Activated effector memory CD4-positive, alpha-beta T cell treated with anti-CD3 and anti-CD28 coated beads, Interleukin-2, amount 50 U/mL, for 16 hours (primary cell): Measurements from ENCODE around the gene RNF5.

Experiments
- DNase-seq: peaks from one replicate; pipeline ENCODE4 v3.0.0-alpha.2; 2020

The RNF5 gene

DNA sequence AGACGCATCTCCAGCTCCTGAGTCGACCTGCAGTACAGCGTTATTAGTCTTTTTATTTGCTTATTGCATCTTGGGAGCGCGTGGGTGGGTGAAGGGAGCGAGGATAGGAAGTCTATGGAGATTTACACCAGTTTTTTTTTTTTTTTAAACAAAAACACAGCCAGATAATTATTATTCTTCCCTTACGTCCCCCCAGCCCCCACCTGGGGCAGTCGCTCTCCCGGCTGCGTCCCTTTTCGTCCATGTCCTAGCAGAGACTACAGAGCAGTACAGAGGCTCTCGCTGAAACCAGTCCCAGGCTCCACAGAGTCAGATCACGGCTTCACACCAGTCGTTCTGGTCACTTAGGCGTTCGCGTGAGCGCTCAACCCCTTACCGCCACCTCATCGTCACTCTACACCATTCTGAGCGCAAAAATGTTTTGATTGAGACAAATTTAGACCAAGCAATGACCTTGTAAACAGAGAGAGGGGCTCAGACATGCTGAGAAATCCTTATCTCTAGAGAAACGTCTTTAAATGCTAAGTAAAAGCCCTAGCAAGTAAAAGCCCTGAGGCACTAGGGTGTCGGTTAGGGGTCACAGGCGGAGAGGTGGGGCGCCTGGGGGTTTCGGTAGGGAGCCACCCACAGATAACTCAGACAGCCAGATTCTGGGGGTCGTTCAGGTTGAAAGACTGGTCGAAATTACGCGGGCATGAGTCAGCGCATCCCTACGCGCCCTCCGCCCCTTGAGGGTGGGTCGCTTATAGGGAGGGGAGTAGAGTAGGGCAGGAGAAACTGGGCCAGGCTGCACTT lies 25.2 kb upstream of the RNF5 start:
- DNase-seq: no peak

DNA sequence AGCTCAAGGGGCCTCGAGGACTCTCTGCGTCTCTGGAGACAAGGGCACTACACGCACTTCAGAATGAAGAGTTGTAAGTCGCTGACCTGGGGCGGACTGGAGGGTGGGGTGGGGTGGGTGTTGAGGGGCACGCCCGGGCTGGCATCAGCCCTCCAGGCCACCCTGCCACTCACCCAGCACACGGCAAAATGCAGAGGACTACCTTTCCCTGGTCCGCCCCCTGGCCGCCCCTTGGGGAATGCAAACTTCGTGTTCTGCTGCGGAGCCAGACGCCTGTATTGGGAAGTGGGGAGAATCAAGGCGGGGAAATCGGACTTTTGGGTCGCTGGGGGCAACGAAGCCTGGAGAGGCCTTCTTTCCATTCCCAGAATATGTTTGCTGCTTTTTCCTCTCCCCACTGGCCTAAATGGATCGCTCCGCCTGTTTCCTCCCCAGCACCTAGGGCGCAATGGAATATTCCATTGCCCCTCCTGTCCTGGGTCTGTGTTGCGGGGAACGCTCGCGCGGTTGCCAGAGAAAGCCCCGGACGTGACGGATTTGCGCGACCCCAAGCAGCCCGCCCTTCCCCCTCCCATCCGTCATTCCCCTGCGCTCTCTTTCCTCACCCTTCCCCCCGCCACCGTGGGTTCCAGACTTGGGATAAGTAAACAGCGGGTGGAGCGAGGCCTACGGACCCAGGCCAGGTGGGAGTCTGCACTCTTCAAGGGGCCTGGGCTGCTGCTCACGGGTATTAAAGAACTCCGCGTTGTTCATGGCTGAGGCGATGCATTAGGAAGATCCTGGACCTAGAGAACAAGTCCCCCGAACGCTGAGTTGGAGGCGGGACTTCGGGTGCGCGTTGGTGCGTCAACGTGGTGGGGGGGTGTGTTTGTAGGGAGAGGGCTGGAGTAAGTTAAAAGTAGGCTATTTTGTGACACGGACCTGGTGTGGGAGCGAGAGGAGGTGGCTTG lies 24.4 kb upstream of the RNF5 start, which contains the start of gene PPT2:
Gene PPT2 (plus strand): TSS at position 578 of the 950 bp plus-strand sequence. CDS start 454 bp downstream, outside the sequence.
- DNase-seq: peak; percentile 86

DNA sequence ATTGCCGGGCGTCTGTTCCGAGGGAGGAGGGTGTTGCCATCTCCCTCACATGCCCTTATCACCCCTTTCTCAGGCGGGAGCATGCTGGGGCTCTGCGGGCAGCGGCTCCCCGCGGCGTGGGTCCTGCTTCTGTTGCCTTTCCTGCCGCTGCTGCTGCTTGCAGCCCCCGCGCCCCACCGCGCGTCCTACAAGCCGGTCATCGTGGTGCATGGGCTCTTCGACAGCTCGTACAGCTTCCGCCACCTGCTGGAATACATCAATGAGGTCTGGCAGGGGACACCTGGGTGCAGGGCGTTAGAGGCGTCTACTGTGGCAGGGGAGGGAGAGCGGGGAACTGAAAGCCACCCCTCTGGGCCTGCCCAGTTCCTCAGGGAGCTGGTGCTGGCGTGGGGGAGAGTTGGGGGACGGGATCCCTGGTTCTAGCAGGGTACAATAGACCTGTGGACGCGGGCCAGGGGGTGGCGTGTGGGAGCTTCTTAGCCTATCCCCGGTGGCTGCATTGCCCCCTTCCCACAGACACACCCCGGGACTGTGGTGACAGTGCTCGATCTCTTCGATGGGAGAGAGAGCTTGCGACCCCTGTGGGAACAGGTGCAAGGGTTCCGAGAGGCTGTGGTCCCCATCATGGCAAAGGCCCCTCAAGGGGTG lies 23.6 kb upstream of the RNF5 start:
- DNase-seq: peak; percentile 86

DNA sequence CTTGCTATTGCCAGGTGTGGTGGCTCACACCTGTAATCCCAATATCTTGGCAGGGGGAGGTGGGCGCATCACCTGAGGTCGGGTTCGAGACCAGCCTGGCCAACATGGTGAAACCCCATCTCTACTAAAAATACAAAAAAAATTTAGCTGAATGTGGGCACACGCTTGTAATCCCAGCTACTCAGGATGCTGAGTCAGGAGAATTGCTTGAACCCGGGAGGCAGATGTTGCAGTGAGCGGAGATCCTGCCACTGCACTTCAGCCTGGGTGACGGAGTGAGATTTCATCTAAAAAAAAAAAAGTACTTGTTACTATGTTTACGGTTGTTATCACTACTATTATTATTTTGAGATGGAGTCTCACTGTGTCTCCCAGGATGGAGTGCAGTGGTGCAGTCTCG lies 21.3 kb upstream of the RNF5 start:
- no peak for DNase-seq

DNA sequence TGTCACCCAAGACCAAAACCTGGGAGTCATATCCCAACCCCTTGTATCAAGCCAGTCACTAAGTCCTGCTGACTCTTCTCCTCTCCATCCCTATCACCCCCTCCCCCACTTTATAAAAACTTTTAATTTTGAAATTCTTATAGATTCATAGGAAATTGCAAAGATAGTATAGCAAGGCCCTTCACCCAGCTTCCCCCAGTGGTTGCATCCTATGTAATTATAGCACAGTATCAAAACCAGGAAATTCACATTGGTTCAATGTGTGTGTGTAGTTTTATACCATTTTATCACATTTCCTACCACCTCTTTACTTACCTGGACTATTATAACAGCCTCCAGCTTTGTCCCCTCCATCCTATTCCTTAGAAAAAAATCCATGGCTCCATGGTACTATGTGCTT lies 20.2 kb upstream of the RNF5 start:
- DNase-seq: no peak

DNA sequence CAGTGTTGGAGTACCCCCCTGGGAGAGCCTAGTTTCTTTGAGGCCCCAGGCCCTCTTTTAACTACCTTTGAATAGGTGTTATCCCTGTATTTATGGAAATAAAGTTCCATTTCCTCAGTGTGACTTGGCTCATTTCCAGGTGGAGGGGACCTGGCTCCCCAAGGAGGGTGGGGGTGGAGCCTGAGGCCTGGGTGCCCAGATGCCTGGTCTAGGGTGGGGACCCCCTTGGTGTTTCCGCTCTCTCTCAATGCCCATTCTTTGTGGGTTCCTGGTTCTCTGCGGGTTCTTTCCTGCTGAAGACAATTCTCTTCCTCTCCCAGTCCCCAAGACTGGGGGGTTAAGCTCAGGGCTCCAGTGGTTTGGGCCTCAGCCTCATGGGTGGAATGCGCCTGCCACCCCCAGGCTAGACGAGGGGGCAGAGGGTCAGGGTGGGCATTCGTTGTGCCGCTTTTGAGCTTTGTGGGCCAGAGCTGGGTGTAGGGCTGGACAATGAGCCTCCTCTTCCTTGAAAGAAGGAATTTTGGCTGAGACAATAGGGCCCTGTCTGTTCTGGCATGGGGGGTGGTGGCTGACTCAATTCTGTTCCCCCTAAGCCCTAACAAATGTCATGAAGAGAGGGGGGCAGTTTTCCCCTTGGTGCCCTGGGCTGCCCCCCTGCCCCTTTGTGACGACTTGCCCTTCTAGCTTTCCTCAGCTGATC lies 14.5 kb upstream of the RNF5 start:
- no peak for DNase-seq

DNA sequence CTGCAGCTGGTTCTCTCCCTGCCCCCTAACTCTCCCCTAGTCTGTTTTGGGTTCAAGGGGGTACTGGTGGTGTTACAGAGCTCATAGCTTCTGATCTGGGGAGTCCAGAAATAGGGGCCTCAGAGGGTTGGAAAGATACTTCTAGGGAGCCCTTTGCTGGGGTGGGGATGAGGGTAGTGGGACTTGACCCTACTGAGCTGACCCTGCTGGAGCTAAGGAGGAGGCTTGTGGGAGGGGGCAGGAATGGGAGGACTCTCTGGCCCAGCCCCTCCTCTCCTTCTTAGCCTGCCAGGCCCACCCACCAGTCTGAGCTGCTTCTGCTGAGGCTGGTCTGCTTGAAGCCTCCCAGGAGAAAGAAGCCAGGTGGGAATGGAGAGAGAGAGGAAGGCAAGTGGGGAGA lies 13.9 kb upstream of the RNF5 start, which contains the start of gene EGFL8:
Gene EGFL8 (plus strand): TSS at position 301 of the 400 bp plus-strand sequence. CDS start 1,571 bp downstream, outside the sequence.
- DNase-seq: no peak

DNA sequence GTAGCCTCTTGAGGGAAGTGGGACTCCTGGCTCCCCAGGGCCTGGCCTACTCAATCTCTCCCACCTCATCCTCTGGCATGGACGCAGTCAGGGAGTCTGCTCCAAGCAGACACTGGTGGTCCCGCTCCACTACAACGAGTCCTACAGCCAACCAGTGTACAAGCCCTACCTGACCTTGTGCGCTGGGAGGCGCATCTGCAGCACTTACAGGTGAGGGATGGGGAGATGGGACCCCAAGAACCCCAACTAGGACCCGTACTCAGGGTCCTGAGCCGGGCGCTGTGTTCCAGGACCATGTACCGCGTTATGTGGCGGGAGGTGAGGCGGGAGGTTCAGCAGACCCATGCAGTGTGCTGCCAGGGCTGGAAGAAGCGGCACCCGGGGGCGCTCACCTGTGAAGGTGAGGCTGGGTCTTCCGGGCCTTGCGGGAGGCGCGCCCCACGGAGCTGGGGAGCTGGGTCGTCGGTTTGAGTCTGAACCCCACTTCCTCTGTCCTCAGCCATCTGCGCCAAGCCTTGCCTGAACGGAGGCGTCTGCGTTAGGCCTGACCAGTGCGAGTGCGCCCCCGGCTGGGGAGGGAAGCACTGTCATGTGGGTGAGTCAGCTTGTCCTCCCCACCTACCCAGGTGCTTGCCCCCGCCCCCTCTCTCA lies 11.7 kb upstream of the RNF5 start:
- DNase-seq: no peak

DNA sequence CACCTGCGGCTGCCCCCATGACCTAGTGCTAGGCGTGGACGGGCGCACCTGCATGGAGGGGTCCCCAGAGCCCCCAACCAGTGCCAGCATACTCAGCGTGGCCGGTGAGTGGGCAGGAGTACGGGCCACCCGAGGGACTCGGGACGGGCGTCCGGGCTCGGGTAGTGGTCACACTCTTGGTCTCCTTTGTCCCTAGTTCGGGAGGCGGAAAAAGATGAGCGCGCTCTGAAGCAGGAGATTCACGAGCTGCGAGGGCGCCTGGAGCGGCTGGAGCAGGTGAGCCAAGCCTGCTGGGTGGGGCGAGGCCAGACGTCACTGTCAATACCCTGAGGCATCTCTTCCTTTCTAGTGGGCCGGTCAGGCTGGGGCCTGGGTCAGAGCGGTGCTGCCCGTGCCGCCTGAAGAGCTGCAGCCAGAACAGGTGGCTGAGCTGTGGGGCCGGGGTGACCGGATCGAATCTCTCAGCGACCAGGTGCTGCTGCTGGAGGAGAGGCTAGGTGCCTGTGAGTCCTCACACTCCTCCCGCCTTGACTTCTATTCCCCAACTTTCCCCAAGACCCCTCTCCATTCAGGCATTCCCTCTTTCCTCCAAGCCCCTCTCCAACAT lies 10.9 kb upstream of the RNF5 start:
- DNase-seq: no peak

DNA sequence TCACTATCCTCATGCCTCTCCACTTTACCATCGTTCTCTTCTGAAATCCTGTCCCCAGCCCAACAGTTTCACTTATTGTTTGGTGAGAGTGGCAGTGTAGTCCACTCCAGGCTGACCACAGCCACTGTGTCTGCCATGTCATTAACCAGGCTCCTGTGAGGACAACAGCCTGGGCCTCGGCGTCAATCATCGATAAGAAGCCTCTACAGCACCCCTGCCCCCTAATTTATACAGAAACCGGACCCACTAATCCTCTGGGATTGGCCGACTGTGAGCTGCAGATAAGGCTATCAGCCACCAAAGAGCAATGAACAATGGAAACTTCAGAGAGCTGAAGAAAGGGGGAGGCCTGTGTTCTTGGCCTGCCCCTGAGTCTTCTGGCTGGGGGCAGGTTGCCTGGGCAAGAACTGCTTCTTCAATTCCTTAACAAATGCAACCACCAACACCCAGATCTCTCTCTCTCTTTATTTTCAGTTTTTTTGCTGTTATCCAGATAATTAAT lies 10.4 kb upstream of the RNF5 start:
- DNase-seq: no peak

DNA sequence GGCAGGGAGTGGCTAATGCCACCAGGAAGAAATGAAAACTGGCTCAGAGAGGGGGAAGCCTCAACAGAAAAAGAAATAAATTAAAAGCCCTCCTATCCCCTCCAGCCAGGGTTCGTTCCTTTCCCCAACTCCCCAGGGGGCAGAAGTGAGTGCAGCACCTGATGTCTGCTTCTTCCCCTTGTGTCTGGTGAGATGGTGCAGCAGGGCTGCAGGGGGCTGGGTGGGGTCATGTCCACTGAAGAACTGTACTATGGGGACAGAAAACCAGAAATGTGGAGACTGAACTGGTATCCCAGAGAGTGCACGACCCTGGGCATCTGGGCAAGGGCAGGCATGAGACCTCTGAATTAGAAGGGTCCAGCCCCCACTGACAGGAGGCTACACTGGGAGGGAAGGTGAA lies 9.9 kb upstream of the RNF5 start:
- no peak for DNase-seq

DNA sequence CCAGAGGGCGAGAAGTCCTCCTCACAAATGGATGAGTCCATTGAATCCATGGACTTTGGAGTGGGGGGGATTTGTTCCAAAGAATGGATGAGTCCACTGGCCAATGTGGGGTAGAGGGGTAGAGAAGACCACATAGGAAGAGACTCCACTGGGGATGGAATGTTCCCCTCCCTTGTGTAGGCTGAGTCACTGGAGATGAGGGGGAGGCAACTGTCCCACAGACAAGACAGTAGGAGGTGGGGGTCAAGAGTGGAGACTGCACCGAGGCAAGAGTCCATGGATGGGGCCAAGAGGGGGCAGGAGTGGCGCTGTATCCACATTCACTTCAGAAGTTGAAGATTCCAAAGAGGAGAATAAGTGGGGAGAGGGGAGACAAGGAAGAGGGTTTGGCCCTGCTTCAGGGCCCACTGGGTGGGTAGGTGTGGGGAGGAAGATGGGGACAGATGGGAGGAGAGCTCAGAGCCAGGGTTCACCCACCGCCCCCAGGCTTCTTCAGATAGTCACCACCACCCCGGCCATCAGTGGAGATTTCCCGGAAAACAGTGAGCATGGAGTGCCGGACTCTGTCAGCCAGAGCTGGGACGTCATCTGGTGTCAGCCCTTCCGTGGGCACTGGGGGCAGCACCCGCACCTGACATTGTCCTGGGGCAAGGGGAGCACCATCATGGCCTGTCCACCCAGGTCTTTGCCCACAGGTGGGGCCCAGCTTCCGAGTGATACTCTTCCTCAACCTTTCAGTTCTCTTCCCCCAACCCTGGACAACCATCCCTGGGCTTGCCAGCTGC lies 9.2 kb upstream of the RNF5 start:
- no peak for DNase-seq

DNA sequence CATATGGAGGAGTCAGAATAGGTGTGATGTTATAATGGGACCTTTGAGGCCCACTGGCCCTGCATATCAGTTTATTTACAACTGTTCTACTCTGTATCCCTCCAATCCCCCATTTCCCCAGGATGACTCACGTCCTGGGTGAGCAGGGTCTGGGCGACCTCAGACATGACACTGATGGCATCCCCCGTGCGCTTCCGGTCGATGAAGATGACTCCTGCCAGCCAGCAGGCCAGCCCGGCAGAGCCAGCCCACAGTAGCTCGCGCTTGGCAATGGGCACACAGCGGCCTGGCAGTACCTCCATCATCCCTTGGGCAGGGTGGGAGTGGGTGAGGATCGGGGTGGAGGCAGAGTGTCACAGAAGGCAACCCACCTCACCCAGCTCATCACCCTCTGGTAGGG lies 7.9 kb upstream of the RNF5 start:
- DNase-seq: no peak

DNA sequence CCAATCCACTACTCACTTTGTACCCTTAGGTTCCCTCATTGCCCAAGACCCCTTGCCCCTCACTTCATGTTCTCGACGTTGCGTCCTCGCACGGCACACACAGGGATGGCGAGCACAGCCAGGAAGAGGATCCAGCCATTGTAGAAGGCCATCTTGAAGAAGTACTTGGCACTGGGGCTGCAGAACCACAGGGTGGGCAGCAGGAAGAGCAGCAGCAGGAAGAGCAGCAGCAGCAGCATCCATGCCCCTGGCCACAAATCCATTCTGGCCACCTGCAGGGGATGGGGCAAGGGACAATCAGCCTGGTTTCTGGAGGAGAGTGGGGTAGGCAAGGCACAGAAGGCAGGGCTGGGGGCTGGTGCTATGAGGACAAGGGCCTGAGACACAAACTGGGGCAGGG lies 7.0 kb upstream of the RNF5 start:
- DNase-seq: no peak

DNA sequence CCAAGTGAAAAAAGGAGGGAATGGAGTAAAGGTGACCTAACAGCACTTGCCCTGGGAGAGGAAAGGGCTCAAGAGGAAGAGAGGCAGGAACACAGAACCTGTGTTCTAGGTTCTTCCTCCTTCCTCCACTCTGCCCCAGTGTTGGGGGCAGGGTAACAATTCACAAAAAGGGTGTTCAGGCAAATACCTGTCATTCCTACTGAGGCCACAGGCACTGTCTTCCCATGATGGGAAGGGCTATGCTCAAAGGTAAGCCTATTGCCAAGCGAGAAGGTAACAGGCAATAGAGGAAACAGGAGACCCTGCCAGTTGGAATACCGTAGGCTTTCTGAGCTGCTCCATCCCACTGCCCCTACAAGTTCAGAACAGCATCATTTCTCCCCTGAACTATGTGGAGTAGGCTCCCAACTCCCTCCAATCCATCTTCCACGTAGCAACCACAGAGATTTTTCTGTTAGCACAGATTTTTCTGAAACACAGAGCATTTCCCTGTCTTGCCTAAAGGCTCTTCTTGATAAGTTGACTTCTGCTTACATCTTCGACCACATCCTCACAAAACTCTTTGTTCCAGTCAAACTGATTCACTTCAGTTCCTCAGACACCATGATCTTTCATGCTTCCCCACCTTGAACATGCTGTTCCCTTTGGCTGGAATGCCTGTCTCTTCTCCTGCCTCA lies 5.0 kb upstream of the RNF5 start:
- DNase-seq: no peak

DNA sequence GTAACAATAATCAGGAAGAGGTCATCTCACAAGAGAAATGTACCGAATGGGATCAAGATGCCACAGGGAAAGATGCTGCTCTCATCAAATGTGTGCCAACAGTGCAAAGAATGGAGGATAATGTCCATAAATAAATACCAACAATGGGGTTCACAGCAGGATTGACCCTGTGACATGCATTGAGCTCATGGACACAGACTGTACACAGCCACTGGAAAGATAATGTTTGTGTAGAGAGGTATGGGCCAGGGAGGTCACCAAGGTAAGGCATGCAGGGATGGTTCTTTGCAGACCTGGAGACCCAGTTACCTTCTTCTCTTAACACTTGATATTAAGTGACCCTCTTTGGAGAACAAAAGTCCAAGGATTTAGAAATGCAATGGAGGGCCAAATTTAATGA lies 3.8 kb upstream of the RNF5 start:
- DNase-seq: no peak

DNA sequence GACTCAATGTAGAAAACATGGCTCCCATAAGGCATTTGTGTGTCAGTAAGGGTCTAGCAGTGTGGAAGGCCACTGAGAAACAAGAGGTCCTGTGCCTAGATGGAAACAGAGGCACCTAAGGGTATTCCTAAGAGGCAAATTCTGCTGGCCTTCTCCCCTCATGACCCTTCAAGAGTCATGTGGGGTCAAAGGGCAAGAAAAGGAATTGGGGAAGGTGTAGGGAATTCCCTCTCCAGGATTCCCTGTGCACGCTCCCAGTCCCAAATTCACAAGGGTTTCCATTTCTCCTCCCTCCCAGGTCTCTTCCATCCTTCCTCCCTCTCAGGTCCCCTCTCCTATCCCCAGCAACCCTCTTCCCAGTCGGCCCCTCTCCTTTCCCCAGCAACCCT lies 2.9 kb upstream of the RNF5 start:
- no peak for DNase-seq

DNA sequence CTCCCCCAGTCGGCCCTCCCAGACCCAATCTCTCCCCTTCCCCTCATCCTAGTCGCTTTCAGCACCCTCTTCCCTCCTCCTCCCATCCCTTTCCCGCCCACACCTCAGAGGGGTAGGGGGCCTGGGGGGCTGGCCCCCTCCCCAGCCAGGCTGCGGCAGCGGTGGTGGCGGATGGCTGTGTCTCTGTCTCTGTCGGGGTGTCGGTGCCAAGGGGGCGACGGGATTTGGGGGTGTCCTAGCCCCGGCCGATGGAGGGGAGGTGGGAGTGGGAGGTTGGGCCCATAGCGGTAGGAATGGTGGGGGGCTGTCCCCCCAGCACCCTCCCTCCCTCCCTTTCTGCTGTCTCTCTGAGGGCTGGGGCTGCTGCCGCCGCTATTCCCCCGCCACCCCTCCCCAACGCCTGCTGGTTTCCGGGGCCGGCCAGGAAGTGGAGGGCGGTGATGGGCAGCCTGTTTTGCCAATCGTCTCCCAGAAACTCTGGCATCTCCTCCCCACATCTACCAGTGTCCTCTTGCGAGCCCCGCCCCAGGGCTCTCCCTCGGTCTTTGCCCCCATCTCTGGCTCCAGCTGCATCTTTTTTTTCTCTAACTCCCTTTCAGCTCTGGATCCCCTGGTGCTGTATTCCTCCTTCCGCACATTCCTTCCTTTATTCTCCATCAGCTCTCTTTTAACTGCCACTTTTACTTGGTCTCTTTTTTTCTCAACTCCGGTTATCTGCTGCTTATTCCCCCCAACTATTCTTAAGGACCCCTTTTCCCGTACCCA lies 2.3 kb upstream of the RNF5 start, which contains the start of gene AGPAT1:
Gene AGPAT1 (minus strand): TSS at position 374 of the 765 bp plus-strand sequence. CDS start 4,588 bp downstream, outside the sequence.
- peak; percentile 99 for DNase-seq
